ENCODE data around the gene BMP6. TPM values are rescaled to one million over a fixed set of nuclear protein-coding genes. Genes with fewer than 3 reads are reported as not detected.

Gene BMP6
- total RNA-seq, 1 experiment from 2014 or later = 13.6 TPM

DNA sequence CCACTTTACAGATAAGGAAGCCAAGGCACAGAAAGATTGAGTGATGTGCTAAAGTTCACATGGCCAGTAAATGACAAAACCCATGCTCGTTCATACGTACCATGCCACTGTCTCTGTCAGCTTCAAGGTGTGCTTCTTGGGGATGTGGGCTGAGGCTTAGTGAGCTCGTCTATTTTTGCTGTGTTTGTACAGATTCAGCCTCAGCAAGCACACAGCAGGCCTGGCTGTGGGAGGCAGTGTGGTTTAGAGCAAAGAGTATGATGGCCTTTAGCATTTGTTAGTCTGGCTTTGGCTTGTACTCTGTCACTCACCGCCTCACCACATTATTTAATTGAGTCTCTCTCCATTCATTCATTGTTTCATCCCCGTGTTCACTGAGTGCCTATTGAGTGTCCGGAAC is 55.3 kb downstream of the BMP6 start:
- POLR2A ChIA-PET = no interaction called here
- no peak for DNase-seq (ENCODE audit: low read depth, low spot score)
- ATAC-seq = no peak
- no peaks in the 10 kb centered on the region for H3K27me3 ChIP-seq (ENCODE audit: control insufficient read depth, insufficient read depth, low read length)
- in situ Hi-C loops (cut with HindIII; ENCODE audit: low pct_unique_long_range_greater_than_20kb, low sequenced_read_pairs) = no loop called here
- CTCF ChIA-PET = interaction anchor here (0.6 kb wide), 1 partner anchor 59 kb away, joined by 3 read pairs; no protein-coding TSS in a partner anchor
- H3K27ac ChIP-seq (ENCODE audit: low read length) = no peak overlapping the region
- TF ChIP-seq POLR2AphosphoS5 (IDR thresholded peaks at IDR 0.05; ENCODE audit: low read depth, low read length) = no peak
- TF ChIP-seq, protein P1, sequence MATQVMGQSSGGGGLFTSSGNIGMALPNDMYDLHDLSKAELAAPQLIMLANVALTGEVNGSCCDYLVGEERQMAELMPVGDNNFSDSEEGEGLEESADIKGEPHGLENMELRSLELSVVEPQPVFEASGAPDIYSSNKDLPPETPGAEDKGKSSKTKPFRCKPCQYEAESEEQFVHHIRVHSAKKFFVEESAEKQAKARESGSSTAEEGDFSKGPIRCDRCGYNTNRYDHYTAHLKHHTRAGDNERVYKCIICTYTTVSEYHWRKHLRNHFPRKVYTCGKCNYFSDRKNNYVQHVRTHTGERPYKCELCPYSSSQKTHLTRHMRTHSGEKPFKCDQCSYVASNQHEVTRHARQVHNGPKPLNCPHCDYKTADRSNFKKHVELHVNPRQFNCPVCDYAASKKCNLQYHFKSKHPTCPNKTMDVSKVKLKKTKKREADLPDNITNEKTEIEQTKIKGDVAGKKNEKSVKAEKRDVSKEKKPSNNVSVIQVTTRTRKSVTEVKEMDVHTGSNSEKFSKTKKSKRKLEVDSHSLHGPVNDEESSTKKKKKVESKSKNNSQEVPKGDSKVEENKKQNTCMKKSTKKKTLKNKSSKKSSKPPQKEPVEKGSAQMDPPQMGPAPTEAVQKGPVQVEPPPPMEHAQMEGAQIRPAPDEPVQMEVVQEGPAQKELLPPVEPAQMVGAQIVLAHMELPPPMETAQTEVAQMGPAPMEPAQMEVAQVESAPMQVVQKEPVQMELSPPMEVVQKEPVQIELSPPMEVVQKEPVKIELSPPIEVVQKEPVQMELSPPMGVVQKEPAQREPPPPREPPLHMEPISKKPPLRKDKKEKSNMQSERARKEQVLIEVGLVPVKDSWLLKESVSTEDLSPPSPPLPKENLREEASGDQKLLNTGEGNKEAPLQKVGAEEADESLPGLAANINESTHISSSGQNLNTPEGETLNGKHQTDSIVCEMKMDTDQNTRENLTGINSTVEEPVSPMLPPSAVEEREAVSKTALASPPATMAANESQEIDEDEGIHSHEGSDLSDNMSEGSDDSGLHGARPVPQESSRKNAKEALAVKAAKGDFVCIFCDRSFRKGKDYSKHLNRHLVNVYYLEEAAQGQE (IDR thresholded peaks at IDR 0.05; ENCODE audit: insufficient read depth in 1 of 2, low read depth in 2 of 2, low read length in 1 of 2) = no peak
- TF ChIP-seq TCF7L2 (IDR thresholded peaks at IDR 0.05; ENCODE audit: low read depth, low read length) = no peak
- no peak for TF ChIP-seq SIN3A (IDR thresholded peaks at IDR 0.05; ENCODE audit: borderline replicate concordance, insufficient read depth, low read depth, low read length)
- no peak for TF ChIP-seq CTCF (IDR thresholded peaks at IDR 0.05)
- H3K36me3 ChIP-seq (ENCODE audit: control insufficient read depth, insufficient read depth, low read length) = no peaks in the 10 kb centered on the region
- BruUV-seq (replicated peaks) = no TSS peak
- intact Hi-C loops (cut with micrococcal nuclease; ENCODE audit: unreplicated experiment) = no loop called here
- H3K9me3 ChIP-seq (ENCODE audit: control insufficient read depth, insufficient read depth, low read depth, low read length) = no peaks in the 10 kb centered on the region
- no peaks in the 10 kb centered on the region for H3K4me1 ChIP-seq (ENCODE audit: control insufficient read depth, insufficient read depth, low read length)
- no peak overlapping the region for H3K4me3 ChIP-seq (ENCODE audit: low read depth in 2 of 2, low read length in 2 of 2)

GRCh38 chr6:7784248-7784647 is 58.3 kb downstream of the BMP6 start:
- no peak overlapping the region for H3K4me3 ChIP-seq (ENCODE audit: low read depth in 2 of 2, low read length in 2 of 2)
- ATAC-seq (no peak), DNase-seq (ENCODE audit: low read depth, low spot score) (no peak)
- H3K4me1 ChIP-seq (ENCODE audit: control insufficient read depth, insufficient read depth, low read length) = no peaks in the 10 kb centered on the region
- CTCF ChIA-PET = no interaction called here
- no peaks in the 10 kb centered on the region for H3K27me3 ChIP-seq (ENCODE audit: control insufficient read depth, insufficient read depth, low read length)
- TF ChIP-seq SIN3A (IDR thresholded peaks at IDR 0.05; ENCODE audit: borderline replicate concordance, insufficient read depth, low read depth, low read length) (no peak), TCF7L2 (IDR thresholded peaks at IDR 0.05; ENCODE audit: low read depth, low read length) (no peak), POLR2AphosphoS5 (IDR thresholded peaks at IDR 0.05; ENCODE audit: low read depth, low read length) (no peak), CTCF (IDR thresholded peaks at IDR 0.05) (no peak)
- TF ChIP-seq, protein P1 (IDR thresholded peaks at IDR 0.05; ENCODE audit: insufficient read depth in 1 of 2, low read depth in 2 of 2, low read length in 1 of 2) = no peak
- in situ Hi-C loops (cut with HindIII; ENCODE audit: low pct_unique_long_range_greater_than_20kb, low sequenced_read_pairs) (no loop called here), intact Hi-C loops (cut with micrococcal nuclease; ENCODE audit: unreplicated experiment) (no loop called here)
- no peaks in the 10 kb centered on the region for H3K9me3 ChIP-seq (ENCODE audit: control insufficient read depth, insufficient read depth, low read depth, low read length)
- POLR2A ChIA-PET = no interaction called here
- no peak overlapping the region for H3K27ac ChIP-seq (ENCODE audit: low read length)
- BruUV-seq (replicated peaks) = no TSS peak
- no peaks in the 10 kb centered on the region for H3K36me3 ChIP-seq (ENCODE audit: control insufficient read depth, insufficient read depth, low read length)
